Endothelial cell (in vitro differentiated cells): Measurements from ENCODE around the gene GABRG3. TPM values are rescaled to one million over a fixed set of nuclear protein-coding genes. Genes with fewer than 3 reads are reported as not detected.

Source experiments
- DNase-seq: peaks from one replicate; pipeline ENCODE4 v3.0.0; 2021; ENCODE audit warnings: low spot score
- H3K27ac Mint-ChIP-seq: one replicate; pipeline ENCODE4 v1.8.0; 2021; ENCODE audit warnings: mixed read lengths, inconsistent platforms; ENCODE audit not compliant: unreplicated experiment
- H3K27me3 Mint-ChIP-seq: one replicate; pipeline ENCODE4 v1.8.0; 2021; ENCODE audit warnings: mild to moderate bottlenecking, moderate library complexity, mixed read lengths, inconsistent platforms; ENCODE audit not compliant: unreplicated experiment
- H3K36me3 Mint-ChIP-seq: one replicate; pipeline ENCODE4 v1.8.0; 2021; ENCODE audit warnings: mild to moderate bottlenecking, low read depth, mixed read lengths, inconsistent platforms; ENCODE audit not compliant: unreplicated experiment
- H3K4me1 Mint-ChIP-seq: one replicate; pipeline ENCODE4 v1.8.0; 2021; ENCODE audit warnings: mild to moderate bottlenecking, mixed read lengths, inconsistent platforms; ENCODE audit not compliant: unreplicated experiment
- H3K4me3 Mint-ChIP-seq: one replicate; pipeline ENCODE4 v1.8.0; 2021; ENCODE audit warnings: mild to moderate bottlenecking, mixed read lengths, inconsistent platforms; ENCODE audit not compliant: unreplicated experiment
- H3K9me3 Mint-ChIP-seq: one replicate; pipeline ENCODE4 v1.8.0; 2021; ENCODE audit warnings: mixed read lengths, inconsistent platforms; ENCODE audit not compliant: unreplicated experiment
- total RNA-seq: library from RNA; stranded (reverse); fragmentation: NEBNext Ultra II Directional; extraction: Animal tissue kit (Norgen Biotek cat#: 25700); gene quantifications from one replicate; pipeline ENCODE4 v1.2.1, GENCODE V29; 2021; ENCODE audit not compliant: unreplicated experiment
- TF ChIP-seq, protein P1 (sequence below): fragments of 200-600 bp; sonication (generic); IDR thresholded peaks from one replicate; pipeline ENCODE4 v1.5.0; 2021; ENCODE audit warnings: antibody characterized with exemption; ENCODE audit not compliant: unreplicated experiment

GABRG3 gene
- total RNA-seq, 1 donor from 2014 or later = 0.21 TPM

- H3K36me3 Mint-ChIP-seq = no peaks in the 10 kb centered on the region
- H3K9me3 Mint-ChIP-seq = no peaks in the 10 kb centered on the region
- peaks cover 4% of the 10 kb centered on the region for H3K27me3 Mint-ChIP-seq
- TF ChIP-seq, protein P1, sequence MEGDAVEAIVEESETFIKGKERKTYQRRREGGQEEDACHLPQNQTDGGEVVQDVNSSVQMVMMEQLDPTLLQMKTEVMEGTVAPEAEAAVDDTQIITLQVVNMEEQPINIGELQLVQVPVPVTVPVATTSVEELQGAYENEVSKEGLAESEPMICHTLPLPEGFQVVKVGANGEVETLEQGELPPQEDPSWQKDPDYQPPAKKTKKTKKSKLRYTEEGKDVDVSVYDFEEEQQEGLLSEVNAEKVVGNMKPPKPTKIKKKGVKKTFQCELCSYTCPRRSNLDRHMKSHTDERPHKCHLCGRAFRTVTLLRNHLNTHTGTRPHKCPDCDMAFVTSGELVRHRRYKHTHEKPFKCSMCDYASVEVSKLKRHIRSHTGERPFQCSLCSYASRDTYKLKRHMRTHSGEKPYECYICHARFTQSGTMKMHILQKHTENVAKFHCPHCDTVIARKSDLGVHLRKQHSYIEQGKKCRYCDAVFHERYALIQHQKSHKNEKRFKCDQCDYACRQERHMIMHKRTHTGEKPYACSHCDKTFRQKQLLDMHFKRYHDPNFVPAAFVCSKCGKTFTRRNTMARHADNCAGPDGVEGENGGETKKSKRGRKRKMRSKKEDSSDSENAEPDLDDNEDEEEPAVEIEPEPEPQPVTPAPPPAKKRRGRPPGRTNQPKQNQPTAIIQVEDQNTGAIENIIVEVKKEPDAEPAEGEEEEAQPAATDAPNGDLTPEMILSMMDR = no peak
- no peaks in the 10 kb centered on the region for H3K4me1 Mint-ChIP-seq
- DNase-seq = no peak
- no peak overlapping the region for H3K4me3 Mint-ChIP-seq
- H3K27ac Mint-ChIP-seq = no peak overlapping the region
Observed at GRCh38 chr15:27089233-27089586, 118.2 kb downstream of the GABRG3 start.

DNA sequence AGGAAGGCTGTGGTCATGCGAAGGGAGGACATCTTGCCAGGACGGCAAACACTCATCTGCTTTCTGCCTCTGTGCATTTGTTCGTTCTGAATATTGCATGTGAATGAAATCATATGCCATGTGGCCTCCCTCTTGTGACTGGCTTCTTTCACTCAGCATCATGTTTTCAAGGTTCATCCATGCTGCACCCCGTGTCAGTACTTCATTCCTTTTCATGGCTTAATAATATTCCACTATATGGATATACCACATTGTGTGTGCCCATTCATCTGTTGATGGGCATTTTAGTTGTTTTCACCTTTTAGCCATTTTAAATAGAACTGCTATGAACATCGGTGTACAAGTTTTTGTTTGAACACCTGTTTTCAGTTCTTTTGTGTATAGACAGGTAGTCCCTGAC is 118.7 kb downstream of the GABRG3 start:
- TF ChIP-seq, protein P1 = no peak
- H3K9me3 Mint-ChIP-seq = no peaks in the 10 kb centered on the region
- H3K4me1 Mint-ChIP-seq = no peaks in the 10 kb centered on the region
- H3K27ac Mint-ChIP-seq = no peak overlapping the region
- DNase-seq = no peak
- H3K4me3 Mint-ChIP-seq = no peak overlapping the region
- H3K36me3 Mint-ChIP-seq = no peaks in the 10 kb centered on the region
- peaks cover 4% of the 10 kb centered on the region for H3K27me3 Mint-ChIP-seq

GRCh38 chr15:27091270-27091940 is 120.4 kb downstream of the GABRG3 start:
- H3K27ac Mint-ChIP-seq = no peak overlapping the region
- H3K9me3 Mint-ChIP-seq = no peaks in the 10 kb centered on the region
- no peak for DNase-seq
- no peaks in the 10 kb centered on the region for H3K36me3 Mint-ChIP-seq
- no peak overlapping the region for H3K4me3 Mint-ChIP-seq
- TF ChIP-seq, protein P1 = no peak
- peaks cover 4% of the 10 kb centered on the region for H3K27me3 Mint-ChIP-seq
- H3K4me1 Mint-ChIP-seq = no peaks in the 10 kb centered on the region

- no peak overlapping the region for H3K27ac Mint-ChIP-seq
- no peak for DNase-seq
- TF ChIP-seq, protein P1 = no peak
- H3K27me3 Mint-ChIP-seq = peaks cover 4% of the 10 kb centered on the region
- no peaks in the 10 kb centered on the region for H3K4me1 Mint-ChIP-seq
- H3K36me3 Mint-ChIP-seq = no peaks in the 10 kb centered on the region
- H3K9me3 Mint-ChIP-seq = no peaks in the 10 kb centered on the region
- no peak overlapping the region for H3K4me3 Mint-ChIP-seq
Observed at GRCh38 chr15:27092390-27092789, 121.4 kb downstream of the GABRG3 start.

GRCh38 chr15:27094235-27094634 is 123.3 kb downstream of the GABRG3 start:
- no peak for DNase-seq
- H3K36me3 Mint-ChIP-seq = no peaks in the 10 kb centered on the region
- H3K27me3 Mint-ChIP-seq = peaks cover 2% of the 10 kb centered on the region
- H3K9me3 Mint-ChIP-seq = no peaks in the 10 kb centered on the region
- H3K27ac Mint-ChIP-seq = no peak overlapping the region
- no peaks in the 10 kb centered on the region for H3K4me1 Mint-ChIP-seq
- H3K4me3 Mint-ChIP-seq = no peak overlapping the region
- TF ChIP-seq, protein P1 = no peak
